Measurements from ENCODE around the gene ABLIM1. TPM values are rescaled to one million over a fixed set of nuclear protein-coding genes. Genes with fewer than 3 reads are reported as not detected.

ABLIM1 gene
- total RNA-seq, 1 experiment from 2014 or later: 62.1 TPM

DNA sequence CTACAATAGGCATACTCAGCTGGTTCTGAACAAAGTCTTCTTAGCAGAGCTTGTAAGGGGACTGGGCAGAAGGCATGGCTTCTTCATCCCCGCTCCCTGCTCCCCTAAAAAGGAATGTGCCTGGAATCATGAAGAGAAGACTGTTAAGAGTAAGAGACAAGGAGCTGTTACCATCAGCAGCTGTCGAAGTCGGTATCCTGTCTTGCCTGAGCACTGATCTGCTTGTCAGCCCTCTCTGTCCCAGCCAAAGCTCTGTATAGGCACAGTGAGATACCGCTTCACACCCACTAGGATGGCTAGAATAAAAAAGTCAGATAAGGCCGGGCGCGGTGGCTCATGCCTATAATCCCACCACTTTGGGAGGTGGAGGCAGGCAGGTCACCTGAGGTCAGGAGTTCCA, 2.4 kb downstream of the ABLIM1 start:
- H3K36me3 Mint-ChIP-seq: no peaks in the 10 kb centered on the region
- CTCF ChIA-PET: no interaction called here
- H3K4me1 Mint-ChIP-seq: peaks cover 5% of the 10 kb centered on the region; the same call in 1 of the 2 replicates
- H3K4me3 Mint-ChIP-seq: no peak overlapping the region
- H3K27ac Mint-ChIP-seq: no peak overlapping the region
- H3K27me3 Mint-ChIP-seq (ENCODE audit: low read depth): no peaks in the 10 kb centered on the region
- no peak for ATAC-seq
- POLR2A ChIA-PET: no interaction called here
- no peaks in the 10 kb centered on the region for H3K9me3 Mint-ChIP-seq
- no peak for DNase-seq (ENCODE audit: low spot score)
- no peak for TF ChIP-seq ZNF671 (CRISPR knock-in tag; IDR thresholded peaks at IDR 0.05)
- TF ChIP-seq, protein P1, sequence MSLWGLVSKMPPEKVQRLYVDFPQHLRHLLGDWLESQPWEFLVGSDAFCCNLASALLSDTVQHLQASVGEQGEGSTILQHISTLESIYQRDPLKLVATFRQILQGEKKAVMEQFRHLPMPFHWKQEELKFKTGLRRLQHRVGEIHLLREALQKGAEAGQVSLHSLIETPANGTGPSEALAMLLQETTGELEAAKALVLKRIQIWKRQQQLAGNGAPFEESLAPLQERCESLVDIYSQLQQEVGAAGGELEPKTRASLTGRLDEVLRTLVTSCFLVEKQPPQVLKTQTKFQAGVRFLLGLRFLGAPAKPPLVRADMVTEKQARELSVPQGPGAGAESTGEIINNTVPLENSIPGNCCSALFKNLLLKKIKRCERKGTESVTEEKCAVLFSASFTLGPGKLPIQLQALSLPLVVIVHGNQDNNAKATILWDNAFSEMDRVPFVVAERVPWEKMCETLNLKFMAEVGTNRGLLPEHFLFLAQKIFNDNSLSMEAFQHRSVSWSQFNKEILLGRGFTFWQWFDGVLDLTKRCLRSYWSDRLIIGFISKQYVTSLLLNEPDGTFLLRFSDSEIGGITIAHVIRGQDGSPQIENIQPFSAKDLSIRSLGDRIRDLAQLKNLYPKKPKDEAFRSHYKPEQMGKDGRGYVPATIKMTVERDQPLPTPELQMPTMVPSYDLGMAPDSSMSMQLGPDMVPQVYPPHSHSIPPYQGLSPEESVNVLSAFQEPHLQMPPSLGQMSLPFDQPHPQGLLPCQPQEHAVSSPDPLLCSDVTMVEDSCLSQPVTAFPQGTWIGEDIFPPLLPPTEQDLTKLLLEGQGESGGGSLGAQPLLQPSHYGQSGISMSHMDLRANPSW (CRISPR knock-in tag; conservative IDR thresholded peaks at IDR 0.05; ENCODE audit: low read depth): no peak
- no peak for TF ChIP-seq ETV6 (CRISPR knock-in tag; IDR thresholded peaks at IDR 0.05)
- TF ChIP-seq IRF2 (CRISPR knock-in tag; IDR thresholded peaks at IDR 0.05; ENCODE audit: borderline replicate concordance, low read depth): no peak
- no peak for TF ChIP-seq TCF7 (CRISPR knock-in tag; IDR thresholded peaks at IDR 0.05; ENCODE audit: low read depth)
- TF ChIP-seq, protein P2, sequence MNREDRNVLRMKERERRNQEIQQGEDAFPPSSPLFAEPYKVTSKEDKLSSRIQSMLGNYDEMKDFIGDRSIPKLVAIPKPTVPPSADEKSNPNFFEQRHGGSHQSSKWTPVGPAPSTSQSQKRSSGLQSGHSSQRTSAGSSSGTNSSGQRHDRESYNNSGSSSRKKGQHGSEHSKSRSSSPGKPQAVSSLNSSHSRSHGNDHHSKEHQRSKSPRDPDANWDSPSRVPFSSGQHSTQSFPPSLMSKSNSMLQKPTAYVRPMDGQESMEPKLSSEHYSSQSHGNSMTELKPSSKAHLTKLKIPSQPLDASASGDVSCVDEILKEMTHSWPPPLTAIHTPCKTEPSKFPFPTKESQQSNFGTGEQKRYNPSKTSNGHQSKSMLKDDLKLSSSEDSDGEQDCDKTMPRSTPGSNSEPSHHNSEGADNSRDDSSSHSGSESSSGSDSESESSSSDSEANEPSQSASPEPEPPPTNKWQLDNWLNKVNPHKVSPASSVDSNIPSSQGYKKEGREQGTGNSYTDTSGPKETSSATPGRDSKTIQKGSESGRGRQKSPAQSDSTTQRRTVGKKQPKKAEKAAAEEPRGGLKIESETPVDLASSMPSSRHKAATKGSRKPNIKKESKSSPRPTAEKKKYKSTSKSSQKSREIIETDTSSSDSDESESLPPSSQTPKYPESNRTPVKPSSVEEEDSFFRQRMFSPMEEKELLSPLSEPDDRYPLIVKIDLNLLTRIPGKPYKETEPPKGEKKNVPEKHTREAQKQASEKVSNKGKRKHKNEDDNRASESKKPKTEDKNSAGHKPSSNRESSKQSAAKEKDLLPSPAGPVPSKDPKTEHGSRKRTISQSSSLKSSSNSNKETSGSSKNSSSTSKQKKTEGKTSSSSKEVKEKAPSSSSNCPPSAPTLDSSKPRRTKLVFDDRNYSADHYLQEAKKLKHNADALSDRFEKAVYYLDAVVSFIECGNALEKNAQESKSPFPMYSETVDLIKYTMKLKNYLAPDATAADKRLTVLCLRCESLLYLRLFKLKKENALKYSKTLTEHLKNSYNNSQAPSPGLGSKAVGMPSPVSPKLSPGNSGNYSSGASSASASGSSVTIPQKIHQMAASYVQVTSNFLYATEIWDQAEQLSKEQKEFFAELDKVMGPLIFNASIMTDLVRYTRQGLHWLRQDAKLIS (CRISPR knock-in tag; IDR thresholded peaks at IDR 0.05; ENCODE audit: borderline replicate concordance): no peak
- no peak for TF ChIP-seq HMGA2 (CRISPR knock-in tag; IDR thresholded peaks at IDR 0.05)
- no peak for TF ChIP-seq GRHL2 (CRISPR knock-in tag; IDR thresholded peaks at IDR 0.05; ENCODE audit: insufficient replicate concordance, severe bottlenecking)
- TF ChIP-seq, protein P3, sequence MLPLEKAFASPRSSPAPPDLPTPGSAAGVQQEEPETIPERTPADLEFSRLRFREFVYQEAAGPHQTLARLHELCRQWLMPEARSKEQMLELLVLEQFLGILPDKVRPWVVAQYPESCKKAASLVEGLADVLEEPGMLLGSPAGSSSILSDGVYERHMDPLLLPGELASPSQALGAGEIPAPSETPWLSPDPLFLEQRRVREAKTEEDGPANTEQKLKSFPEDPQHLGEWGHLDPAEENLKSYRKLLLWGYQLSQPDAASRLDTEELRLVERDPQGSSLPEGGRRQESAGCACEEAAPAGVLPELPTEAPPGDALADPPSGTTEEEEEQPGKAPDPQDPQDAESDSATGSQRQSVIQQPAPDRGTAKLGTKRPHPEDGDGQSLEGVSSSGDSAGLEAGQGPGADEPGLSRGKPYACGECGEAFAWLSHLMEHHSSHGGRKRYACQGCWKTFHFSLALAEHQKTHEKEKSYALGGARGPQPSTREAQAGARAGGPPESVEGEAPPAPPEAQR (CRISPR knock-in tag; IDR thresholded peaks at IDR 0.05): no peak
- no peak for TF ChIP-seq RELA (CRISPR knock-in tag; IDR thresholded peaks at IDR 0.05; ENCODE audit: borderline replicate concordance)
- TF ChIP-seq, protein P4, sequence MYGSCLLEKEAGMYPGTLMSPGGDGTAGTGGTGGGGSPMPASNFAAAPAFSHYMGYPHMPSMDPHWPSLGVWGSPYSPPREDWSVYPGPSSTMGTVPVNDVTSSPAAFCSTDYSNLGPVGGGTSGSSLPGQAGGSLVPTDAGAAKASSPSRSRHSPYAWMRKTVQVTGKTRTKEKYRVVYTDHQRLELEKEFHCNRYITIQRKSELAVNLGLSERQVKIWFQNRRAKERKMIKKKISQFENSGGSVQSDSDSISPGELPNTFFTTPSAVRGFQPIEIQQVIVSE (CRISPR knock-in tag; IDR thresholded peaks at IDR 0.05; ENCODE audit: borderline replicate concordance): no peak
- no peak for TF ChIP-seq FOXK1 (CRISPR knock-in tag; IDR thresholded peaks at IDR 0.05)
- TF ChIP-seq, protein P5, sequence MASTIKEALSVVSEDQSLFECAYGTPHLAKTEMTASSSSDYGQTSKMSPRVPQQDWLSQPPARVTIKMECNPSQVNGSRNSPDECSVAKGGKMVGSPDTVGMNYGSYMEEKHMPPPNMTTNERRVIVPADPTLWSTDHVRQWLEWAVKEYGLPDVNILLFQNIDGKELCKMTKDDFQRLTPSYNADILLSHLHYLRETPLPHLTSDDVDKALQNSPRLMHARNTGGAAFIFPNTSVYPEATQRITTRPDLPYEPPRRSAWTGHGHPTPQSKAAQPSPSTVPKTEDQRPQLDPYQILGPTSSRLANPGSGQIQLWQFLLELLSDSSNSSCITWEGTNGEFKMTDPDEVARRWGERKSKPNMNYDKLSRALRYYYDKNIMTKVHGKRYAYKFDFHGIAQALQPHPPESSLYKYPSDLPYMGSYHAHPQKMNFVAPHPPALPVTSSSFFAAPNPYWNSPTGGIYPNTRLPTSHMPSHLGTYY (CRISPR knock-in tag; IDR thresholded peaks at IDR 0.05): no peak
- TF ChIP-seq, protein P6, sequence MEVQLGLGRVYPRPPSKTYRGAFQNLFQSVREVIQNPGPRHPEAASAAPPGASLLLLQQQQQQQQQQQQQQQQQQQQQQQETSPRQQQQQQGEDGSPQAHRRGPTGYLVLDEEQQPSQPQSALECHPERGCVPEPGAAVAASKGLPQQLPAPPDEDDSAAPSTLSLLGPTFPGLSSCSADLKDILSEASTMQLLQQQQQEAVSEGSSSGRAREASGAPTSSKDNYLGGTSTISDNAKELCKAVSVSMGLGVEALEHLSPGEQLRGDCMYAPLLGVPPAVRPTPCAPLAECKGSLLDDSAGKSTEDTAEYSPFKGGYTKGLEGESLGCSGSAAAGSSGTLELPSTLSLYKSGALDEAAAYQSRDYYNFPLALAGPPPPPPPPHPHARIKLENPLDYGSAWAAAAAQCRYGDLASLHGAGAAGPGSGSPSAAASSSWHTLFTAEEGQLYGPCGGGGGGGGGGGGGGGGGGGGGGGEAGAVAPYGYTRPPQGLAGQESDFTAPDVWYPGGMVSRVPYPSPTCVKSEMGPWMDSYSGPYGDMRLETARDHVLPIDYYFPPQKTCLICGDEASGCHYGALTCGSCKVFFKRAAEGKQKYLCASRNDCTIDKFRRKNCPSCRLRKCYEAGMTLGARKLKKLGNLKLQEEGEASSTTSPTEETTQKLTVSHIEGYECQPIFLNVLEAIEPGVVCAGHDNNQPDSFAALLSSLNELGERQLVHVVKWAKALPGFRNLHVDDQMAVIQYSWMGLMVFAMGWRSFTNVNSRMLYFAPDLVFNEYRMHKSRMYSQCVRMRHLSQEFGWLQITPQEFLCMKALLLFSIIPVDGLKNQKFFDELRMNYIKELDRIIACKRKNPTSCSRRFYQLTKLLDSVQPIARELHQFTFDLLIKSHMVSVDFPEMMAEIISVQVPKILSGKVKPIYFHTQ (CRISPR knock-in tag; IDR thresholded peaks at IDR 0.05): no peak
- TF ChIP-seq, protein P7, sequence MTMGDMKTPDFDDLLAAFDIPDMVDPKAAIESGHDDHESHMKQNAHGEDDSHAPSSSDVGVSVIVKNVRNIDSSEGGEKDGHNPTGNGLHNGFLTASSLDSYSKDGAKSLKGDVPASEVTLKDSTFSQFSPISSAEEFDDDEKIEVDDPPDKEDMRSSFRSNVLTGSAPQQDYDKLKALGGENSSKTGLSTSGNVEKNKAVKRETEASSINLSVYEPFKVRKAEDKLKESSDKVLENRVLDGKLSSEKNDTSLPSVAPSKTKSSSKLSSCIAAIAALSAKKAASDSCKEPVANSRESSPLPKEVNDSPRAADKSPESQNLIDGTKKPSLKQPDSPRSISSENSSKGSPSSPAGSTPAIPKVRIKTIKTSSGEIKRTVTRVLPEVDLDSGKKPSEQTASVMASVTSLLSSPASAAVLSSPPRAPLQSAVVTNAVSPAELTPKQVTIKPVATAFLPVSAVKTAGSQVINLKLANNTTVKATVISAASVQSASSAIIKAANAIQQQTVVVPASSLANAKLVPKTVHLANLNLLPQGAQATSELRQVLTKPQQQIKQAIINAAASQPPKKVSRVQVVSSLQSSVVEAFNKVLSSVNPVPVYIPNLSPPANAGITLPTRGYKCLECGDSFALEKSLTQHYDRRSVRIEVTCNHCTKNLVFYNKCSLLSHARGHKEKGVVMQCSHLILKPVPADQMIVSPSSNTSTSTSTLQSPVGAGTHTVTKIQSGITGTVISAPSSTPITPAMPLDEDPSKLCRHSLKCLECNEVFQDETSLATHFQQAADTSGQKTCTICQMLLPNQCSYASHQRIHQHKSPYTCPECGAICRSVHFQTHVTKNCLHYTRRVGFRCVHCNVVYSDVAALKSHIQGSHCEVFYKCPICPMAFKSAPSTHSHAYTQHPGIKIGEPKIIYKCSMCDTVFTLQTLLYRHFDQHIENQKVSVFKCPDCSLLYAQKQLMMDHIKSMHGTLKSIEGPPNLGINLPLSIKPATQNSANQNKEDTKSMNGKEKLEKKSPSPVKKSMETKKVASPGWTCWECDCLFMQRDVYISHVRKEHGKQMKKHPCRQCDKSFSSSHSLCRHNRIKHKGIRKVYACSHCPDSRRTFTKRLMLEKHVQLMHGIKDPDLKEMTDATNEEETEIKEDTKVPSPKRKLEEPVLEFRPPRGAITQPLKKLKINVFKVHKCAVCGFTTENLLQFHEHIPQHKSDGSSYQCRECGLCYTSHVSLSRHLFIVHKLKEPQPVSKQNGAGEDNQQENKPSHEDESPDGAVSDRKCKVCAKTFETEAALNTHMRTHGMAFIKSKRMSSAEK (CRISPR knock-in tag; IDR thresholded peaks at IDR 0.05; ENCODE audit: borderline replicate concordance): no peak
- no peak for TF ChIP-seq ESRRA (CRISPR knock-in tag; IDR thresholded peaks at IDR 0.05; ENCODE audit: borderline replicate concordance)
- TF ChIP-seq ZNF416 (CRISPR knock-in tag; IDR thresholded peaks at IDR 0.05): no peak
- TF ChIP-seq, protein P8, sequence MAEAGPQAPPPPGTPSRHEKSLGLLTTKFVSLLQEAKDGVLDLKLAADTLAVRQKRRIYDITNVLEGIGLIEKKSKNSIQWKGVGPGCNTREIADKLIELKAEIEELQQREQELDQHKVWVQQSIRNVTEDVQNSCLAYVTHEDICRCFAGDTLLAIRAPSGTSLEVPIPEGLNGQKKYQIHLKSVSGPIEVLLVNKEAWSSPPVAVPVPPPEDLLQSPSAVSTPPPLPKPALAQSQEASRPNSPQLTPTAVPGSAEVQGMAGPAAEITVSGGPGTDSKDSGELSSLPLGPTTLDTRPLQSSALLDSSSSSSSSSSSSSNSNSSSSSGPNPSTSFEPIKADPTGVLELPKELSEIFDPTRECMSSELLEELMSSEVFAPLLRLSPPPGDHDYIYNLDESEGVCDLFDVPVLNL (CRISPR knock-in tag; IDR thresholded peaks at IDR 0.05; ENCODE audit: borderline replicate concordance, low read depth): no peak
